Stimulated activated memory B cell treated with anti-CD40 and anti-IgM and Interleukin-4, amounts not matched to agents 10 μg/mL and 1 μg/mL and 100 μg/mL, for 72 hours (primary cell): ENCODE results near the gene AK2.
"Not testable (repeated sequence)": the region's sequence is repeated elsewhere in the genome, so short reads cannot be mapped to it uniquely, and the experiment has no call there.

ENCODE experiments used
- ATAC-seq: fragments of 150-1000 bp; cut with Tn5 transposase; 2 replicates; pipeline ENCODE4 v1.10.0; 2021
- H3K27ac Mint-ChIP-seq: one replicate; pipeline ENCODE4 v1.8.0; 2022; ENCODE audit warnings: mild to moderate bottlenecking, mixed read lengths
- H3K27me3 Mint-ChIP-seq: one replicate; pipeline ENCODE4 v1.8.0; 2022; ENCODE audit warnings: mixed read lengths
- H3K36me3 Mint-ChIP-seq: one replicate; pipeline ENCODE4 v1.8.0; 2022; ENCODE audit warnings: mixed read lengths
- H3K4me1 Mint-ChIP-seq: one replicate; pipeline ENCODE4 v1.8.0; 2022; ENCODE audit warnings: mixed read lengths
- H3K4me3 Mint-ChIP-seq: one replicate; pipeline ENCODE4 v1.8.0; 2022; ENCODE audit warnings: mild to moderate bottlenecking, moderate library complexity, mixed read lengths
- H3K9me3 Mint-ChIP-seq: one replicate; pipeline ENCODE4 v1.8.0; 2022; ENCODE audit warnings: mixed read lengths

Gene AK2

GRCh38 chr1:33042831-33043230 lies 6.1 kb upstream of the AK2 start:
- no peak for ATAC-seq
- peaks cover 5% of the 10 kb centered on the region for H3K4me1 Mint-ChIP-seq
- no peaks in the 10 kb centered on the region for H3K36me3 Mint-ChIP-seq
- H3K4me3 Mint-ChIP-seq: no peak overlapping the region
- H3K27ac Mint-ChIP-seq: no peak overlapping the region
- no peaks in the 10 kb centered on the region for H3K9me3 Mint-ChIP-seq
- peaks cover 1% of the 10 kb centered on the region for H3K27me3 Mint-ChIP-seq

- H3K27me3 Mint-ChIP-seq: no peaks in the 10 kb centered on the region
- ATAC-seq: no peak
- H3K27ac Mint-ChIP-seq: no peak overlapping the region
- H3K9me3 Mint-ChIP-seq: no peaks in the 10 kb centered on the region
- peaks cover 10% of the 10 kb centered on the region for H3K4me1 Mint-ChIP-seq
- H3K36me3 Mint-ChIP-seq: no peaks in the 10 kb centered on the region
- no peak overlapping the region for H3K4me3 Mint-ChIP-seq
Observed at GRCh38 chr1:33041026-33041425, 4.3 kb upstream of the AK2 start.

DNA sequence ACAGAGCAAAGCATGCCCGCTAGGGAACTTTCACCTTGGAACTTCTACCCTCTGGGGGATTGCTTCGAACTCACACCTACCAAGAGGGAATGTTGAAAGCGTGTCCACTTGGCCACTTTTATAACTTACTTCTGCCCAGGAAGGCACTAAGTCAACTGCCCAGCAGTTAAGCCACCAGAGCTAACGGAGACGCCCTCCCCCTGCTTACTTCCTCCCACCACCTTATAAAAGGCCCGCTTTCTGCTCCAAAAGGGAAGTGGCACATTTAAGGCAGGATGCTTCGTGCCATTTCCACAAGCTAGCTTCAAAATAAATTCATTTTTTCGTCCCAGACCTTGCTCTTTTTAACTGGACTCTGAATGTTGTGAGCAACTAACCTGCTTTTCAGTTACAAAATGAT lies 3.2 kb upstream of the AK2 start:
- no peaks in the 10 kb centered on the region for H3K27me3 Mint-ChIP-seq
- peaks cover 20% of the 10 kb centered on the region for H3K4me1 Mint-ChIP-seq
- H3K4me3 Mint-ChIP-seq: no peak overlapping the region
- no peaks in the 10 kb centered on the region for H3K36me3 Mint-ChIP-seq
- ATAC-seq: no peak
- H3K9me3 Mint-ChIP-seq: no peaks in the 10 kb centered on the region
- peak overlapping the region; percentile 30 for H3K27ac Mint-ChIP-seq

DNA sequence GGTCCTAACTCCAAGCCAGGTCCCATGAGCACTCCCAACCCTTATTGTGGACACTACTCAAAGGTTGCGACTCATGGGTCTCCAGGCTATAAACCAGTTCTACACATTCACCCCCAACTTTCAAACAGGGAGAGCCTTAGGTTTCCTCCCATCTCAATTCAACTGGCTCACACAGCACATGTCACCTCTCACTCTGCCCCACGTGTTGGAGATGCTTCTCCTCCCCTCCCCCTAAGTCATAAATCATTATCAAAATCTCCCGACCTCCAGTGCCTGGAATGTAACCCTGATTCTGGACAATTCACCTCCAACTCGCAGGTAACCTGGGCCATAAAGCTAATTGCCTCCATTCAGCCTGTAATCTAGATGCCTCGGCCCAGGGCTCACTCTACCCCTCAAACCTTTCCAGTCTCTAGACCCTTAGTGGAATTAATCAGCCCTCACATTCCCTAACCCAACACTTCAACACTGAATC lies 595 bp downstream of the AK2 start:
- H3K4me1 Mint-ChIP-seq: peaks cover 47% of the 10 kb centered on the region
- H3K36me3 Mint-ChIP-seq: peaks cover 24% of the 10 kb centered on the region
- H3K4me3 Mint-ChIP-seq: peak overlapping the region; percentile 85
- ATAC-seq: no peak
- no peaks in the 10 kb centered on the region for H3K27me3 Mint-ChIP-seq
- H3K9me3 Mint-ChIP-seq: no peaks in the 10 kb centered on the region
- H3K27ac Mint-ChIP-seq: peak overlapping the region; percentile 89

GRCh38 chr1:33032126-33032869 lies 4.4 kb downstream of the AK2 start:
- ATAC-seq: no peak
- no peaks in the 10 kb centered on the region for H3K9me3 Mint-ChIP-seq
- peaks cover 40% of the 10 kb centered on the region for H3K36me3 Mint-ChIP-seq
- H3K27ac Mint-ChIP-seq: no peak overlapping the region
- H3K4me1 Mint-ChIP-seq: peaks cover 62% of the 10 kb centered on the region
- no peak overlapping the region for H3K4me3 Mint-ChIP-seq
- no peaks in the 10 kb centered on the region for H3K27me3 Mint-ChIP-seq

GRCh38 chr1:33031506-33031905 lies 5.2 kb downstream of the AK2 start:
- Mint-ChIP-seq H3K4me1 (peaks cover 62% of the 10 kb centered on the region), H3K27ac (no peak overlapping the region), H3K9me3 (no peaks in the 10 kb centered on the region), H3K4me3 (no peak overlapping the region), H3K27me3 (no peaks in the 10 kb centered on the region), H3K36me3 (peaks cover 40% of the 10 kb centered on the region)
- no peak for ATAC-seq

- Mint-ChIP-seq H3K27ac (no peak overlapping the region), H3K4me1 (peaks cover 62% of the 10 kb centered on the region), H3K36me3 (peaks cover 40% of the 10 kb centered on the region), H3K4me3 (no peak overlapping the region), H3K9me3 (no peaks in the 10 kb centered on the region), H3K27me3 (no peaks in the 10 kb centered on the region)
- no peak for ATAC-seq
Observed at GRCh38 chr1:33030575-33030974, 6.1 kb downstream of the AK2 start.

DNA sequence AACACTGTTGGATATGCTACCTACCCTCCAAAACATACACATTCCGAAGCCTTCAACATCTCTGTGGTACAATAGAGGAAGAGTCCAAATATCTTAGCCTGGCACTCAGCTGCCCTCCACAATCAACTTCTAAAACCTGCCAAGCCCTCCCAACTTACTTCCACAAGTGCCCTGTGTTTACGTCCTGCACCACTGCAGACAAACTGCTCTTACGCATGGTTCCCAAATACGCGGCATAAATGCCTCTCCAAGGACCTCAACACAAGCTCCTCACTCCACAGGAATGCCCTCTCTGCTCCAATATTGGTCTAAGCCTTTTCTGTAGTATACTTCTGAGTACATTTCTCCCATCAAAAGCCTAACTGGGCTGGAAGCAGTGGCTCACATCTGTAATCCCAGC lies 6.8 kb downstream of the AK2 start:
- Mint-ChIP-seq H3K4me1 (peaks cover 62% of the 10 kb centered on the region), H3K4me3 (no peak overlapping the region), H3K9me3 (no peaks in the 10 kb centered on the region), H3K27me3 (no peaks in the 10 kb centered on the region), H3K36me3 (peaks cover 40% of the 10 kb centered on the region), H3K27ac (no peak overlapping the region)
- no peak for ATAC-seq

DNA sequence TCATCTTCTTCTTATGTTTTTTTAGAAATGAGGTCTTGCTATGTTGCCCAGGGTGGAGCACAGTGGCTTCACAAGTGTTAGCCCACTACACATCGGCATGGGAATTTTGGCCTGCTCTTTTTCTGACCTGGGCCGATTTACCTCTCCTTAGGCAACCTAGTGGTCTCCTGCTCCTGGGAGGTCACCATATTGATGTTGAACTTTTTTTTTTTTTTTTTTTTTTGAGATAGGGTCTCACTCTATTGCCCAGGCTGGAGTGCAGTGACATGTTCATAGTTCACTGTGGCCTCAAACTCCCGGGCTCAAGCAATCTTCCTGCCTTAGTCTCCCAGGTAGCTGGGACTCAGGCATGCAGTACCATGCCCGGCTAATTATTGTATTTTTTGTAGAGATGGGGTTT lies 7.5 kb downstream of the AK2 start:
- peaks cover 38% of the 10 kb centered on the region for H3K36me3 Mint-ChIP-seq
- ATAC-seq: no peak
- H3K27me3 Mint-ChIP-seq: no peaks in the 10 kb centered on the region
- H3K4me1 Mint-ChIP-seq: peaks cover 62% of the 10 kb centered on the region
- no peak overlapping the region for H3K4me3 Mint-ChIP-seq
- no peaks in the 10 kb centered on the region for H3K9me3 Mint-ChIP-seq
- H3K27ac Mint-ChIP-seq: no peak overlapping the region

DNA sequence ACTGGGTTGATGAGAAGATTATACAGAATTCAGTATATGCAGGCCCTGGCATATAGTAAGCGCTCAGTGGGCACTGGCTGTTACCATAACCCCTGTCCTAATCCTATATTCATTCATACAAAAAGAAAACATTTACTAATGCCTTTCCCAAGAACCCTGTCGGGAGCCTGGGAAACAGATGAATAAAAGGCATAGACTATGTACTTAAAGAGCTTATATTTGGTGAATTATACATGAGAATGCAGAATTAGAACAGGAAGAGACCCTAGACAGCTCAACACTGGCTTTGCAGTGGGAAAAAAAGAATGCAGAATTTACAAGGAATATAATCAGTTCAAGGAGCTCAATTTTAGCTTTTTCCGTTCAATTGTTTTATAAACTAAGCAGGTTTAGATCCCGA lies 10.9 kb downstream of the AK2 start:
- Mint-ChIP-seq H3K9me3 (no peaks in the 10 kb centered on the region), H3K27me3 (no peaks in the 10 kb centered on the region), H3K4me1 (peaks cover 36% of the 10 kb centered on the region), H3K27ac (no peak overlapping the region), H3K36me3 (peaks cover 39% of the 10 kb centered on the region), H3K4me3 (no peak overlapping the region)
- no peak for ATAC-seq

GRCh38 chr1:33025180-33025569 lies 11.5 kb downstream of the AK2 start:
- ATAC-seq: no peak
- Mint-ChIP-seq H3K27me3 (no peaks in the 10 kb centered on the region), H3K36me3 (peaks cover 39% of the 10 kb centered on the region), H3K4me1 (peaks cover 36% of the 10 kb centered on the region), H3K27ac (peak overlapping the region; percentile 65), H3K9me3 (no peaks in the 10 kb centered on the region), H3K4me3 (no peak overlapping the region)

DNA sequence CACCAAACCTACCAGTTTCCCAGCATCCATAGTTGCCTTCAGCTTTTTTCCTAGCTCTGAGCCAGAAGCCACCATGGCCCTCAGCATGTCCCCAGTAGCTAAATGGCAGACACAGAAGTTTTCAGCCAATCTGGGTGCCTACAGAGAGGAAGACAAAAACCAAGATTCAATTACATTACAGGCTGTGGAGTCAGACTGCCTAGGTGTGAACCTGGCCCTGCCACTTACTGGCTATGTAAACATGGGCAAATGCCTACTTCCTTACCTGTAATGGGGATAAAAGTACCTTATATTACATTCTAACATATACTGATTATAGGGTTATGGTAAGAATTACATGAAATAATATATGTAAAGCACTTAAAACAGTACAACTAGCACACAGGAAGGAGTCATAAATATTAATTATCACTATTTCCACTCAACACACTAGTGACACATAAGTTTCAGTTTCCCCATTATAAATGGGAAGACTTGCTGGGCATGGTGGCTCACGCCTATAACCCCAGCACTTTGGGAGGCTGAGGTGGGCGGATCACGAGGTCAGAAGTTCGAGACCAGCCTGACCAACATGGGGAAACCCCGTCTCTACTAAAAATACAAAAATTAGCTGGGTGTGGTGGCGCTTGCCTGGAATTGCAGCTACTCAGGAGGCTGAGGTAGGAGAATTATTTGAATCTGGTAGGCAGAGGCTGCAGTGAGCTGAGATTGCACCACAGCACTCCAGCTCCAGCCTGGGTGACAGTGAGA lies 12.1 kb downstream of the AK2 start:
- H3K9me3 Mint-ChIP-seq, H3K27me3 Mint-ChIP-seq, H3K4me3 Mint-ChIP-seq: not testable (repeated sequence)
- Mint-ChIP-seq H3K4me1 (peaks cover 30% of the 10 kb centered on the region), H3K27ac (peak overlapping the region; percentile 65), H3K36me3 (peaks cover 36% of the 10 kb centered on the region)
- peak; percentile 54 for ATAC-seq

GRCh38 chr1:33022650-33023200 lies 14.0 kb downstream of the AK2 start:
- H3K27me3 Mint-ChIP-seq: no peaks in the 10 kb centered on the region
- peaks cover 19% of the 10 kb centered on the region for H3K4me1 Mint-ChIP-seq
- ATAC-seq: no peak
- H3K27ac Mint-ChIP-seq: no peak overlapping the region
- H3K9me3 Mint-ChIP-seq: no peaks in the 10 kb centered on the region
- peaks cover 47% of the 10 kb centered on the region for H3K36me3 Mint-ChIP-seq
- no peak overlapping the region for H3K4me3 Mint-ChIP-seq

DNA sequence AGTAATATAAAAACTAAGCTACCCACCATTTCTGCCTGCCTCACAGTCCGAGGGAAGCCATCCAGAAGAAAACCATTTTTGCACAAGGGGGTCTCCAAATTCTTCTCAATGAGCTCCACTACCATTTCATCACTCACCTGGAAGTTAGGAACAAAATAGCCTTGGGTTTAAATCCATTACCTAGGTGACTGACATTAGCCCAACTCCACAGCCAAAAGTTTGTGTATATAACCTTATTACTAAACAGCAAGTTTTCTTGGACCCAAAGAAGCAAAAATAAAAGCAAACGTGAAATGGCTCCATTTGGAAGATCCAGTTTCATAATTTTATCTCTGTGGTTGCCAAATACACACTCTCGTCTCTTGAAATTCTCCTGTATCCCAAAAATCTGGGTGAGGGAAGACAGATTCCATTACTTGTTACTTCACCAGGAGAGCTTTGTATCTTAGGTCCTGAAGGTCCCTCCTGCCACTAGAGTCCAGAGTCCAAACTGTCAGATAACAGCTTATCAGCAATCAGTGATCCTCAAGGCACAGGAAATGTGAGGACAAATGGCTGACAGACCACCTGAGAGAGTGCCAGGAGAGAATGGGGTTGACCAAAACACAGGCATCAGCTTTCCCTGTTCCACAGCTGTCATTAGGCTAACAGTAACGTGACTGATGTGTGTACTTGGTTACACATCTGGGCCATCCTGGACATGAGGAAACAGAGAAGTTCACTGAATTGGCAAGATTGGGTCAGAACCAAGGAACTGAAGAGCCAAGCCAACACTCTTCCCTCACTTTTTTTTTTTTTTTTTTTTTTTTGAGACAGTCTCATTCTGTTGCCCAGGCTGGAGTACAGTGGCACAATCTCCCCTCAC lies 14.9 kb downstream of the AK2 start:
- Mint-ChIP-seq H3K4me3 (no peak overlapping the region), H3K4me1 (peaks cover 19% of the 10 kb centered on the region), H3K9me3 (no peaks in the 10 kb centered on the region), H3K27me3 (no peaks in the 10 kb centered on the region), H3K36me3 (peaks cover 52% of the 10 kb centered on the region), H3K27ac (no peak overlapping the region)
- ATAC-seq: no peak

DNA sequence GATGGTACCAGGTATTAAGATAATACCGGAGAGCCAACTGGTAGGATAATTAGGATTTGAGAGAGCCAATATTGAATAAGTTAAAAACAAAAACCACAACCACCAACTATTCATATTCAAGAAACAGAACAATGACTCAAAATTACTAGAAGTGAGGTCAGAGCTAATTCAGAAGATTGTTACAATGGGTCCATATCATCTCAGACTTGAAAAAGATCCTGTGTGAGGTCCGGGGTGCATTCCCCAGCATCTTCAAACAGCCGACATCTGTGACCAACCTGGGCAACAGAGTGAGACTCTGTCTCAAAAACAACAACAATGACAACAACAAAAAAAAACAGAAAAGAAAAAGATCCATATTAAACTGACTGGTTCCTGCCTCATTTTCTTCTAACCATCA lies 18.6 kb downstream of the AK2 start:
- Mint-ChIP-seq H3K27ac (no peak overlapping the region), H3K36me3 (peaks cover 57% of the 10 kb centered on the region), H3K27me3 (no peaks in the 10 kb centered on the region), H3K4me3 (no peak overlapping the region), H3K4me1 (no peaks in the 10 kb centered on the region), H3K9me3 (no peaks in the 10 kb centered on the region)
- no peak for ATAC-seq
